PC-3 (cell line): Measurements from ENCODE around the gene S100P.

Source experiments
- CTCF ChIP-seq: fragments of 300-600 bp; sonication (generic); conservative IDR thresholded peaks from 2 replicates; pipeline ENCODE4 v1.5.1; 2017; ENCODE audit warnings: antibody characterized with exemption, low read depth, mild to moderate bottlenecking, low read length
- EZH2 ChIP-seq: fragments of 300-600 bp; sonication (generic); IDR thresholded peaks from one replicate; pipeline ENCODE4 v1.6.1; 2017; ENCODE audit warnings: antibody characterized with exemption, mild to moderate bottlenecking, low read length; ENCODE audit not compliant: unreplicated experiment
- EZH2phosphoT487 ChIP-seq: fragments of 300-600 bp; sonication (generic); IDR thresholded peaks from 2 replicates; pipeline ENCODE4 v1.6.1; 2018; ENCODE audit warnings: mild to moderate bottlenecking, antibody characterized with exemption, low read length, borderline replicate concordance

GRCh38 chr4:6647582-6648230 is 46.0 kb upstream of the S100P start:
- TF ChIP-seq CTCF (no peak), EZH2 (no peak), EZH2phosphoT487 (no peak)
